Glomerular visceral epithelial cell (primary cell): ENCODE data around the gene HNRNPLL.
"Not testable (repeated sequence)": the region's sequence is repeated elsewhere in the genome, so short reads cannot be mapped to it uniquely, and the experiment has no call there.

Source experiments
- DNase-seq: peaks from one replicate; pipeline ENCODE4 v3.0.0-alpha.2; 2016; ENCODE audit errors: extremely low spot score

Gene HNRNPLL

DNA sequence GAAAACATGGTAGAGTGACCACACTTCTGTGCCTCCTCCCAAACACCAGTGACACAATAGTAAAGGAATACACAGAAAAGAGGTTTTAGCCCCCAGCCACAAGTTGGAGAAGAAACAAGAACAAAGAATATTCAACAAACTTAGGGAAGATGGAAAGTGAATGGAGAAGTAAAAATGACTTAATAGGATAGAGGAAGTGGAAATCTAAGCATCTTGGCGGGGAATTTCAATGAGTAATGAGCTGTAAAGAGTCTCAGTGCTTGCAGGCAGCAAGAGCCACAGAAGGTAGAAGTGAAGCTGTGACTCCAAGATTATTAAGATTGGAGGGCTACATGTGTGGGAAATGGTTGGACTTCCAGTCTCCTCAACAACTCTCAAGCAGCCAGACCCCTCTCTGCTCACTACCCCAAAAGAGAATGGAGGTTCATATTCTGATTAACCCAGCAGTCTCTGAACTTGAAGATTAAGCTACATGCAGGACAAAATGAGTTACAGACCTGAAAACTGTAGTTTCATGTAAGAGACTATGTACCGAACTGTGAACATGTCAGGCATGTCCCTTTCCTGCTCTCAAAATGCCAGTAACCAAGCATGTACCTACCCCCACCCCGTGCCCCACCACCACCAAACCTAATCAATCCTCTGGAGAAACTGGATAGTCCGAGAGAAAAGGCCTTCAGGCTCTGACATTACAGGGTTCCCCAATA, 16.9 kb upstream of the HNRNPLL start:
- peak; percentile 3 for DNase-seq

- no peak for DNase-seq
Measured at GRCh38 chr2:38617301-38617700, 14.6 kb upstream of the HNRNPLL start.

- no peak for DNase-seq
Measured at GRCh38 chr2:38615237-38615636, 12.5 kb upstream of the HNRNPLL start.

- DNase-seq, result no peak
Measured at GRCh38 chr2:38613849-38614213, 11.1 kb upstream of the HNRNPLL start.

- DNase-seq, result no peak
Measured at GRCh38 chr2:38613126-38613848, 10.6 kb upstream of the HNRNPLL start.

GRCh38 chr2:38610851-38611801, 8.4 kb upstream of the HNRNPLL start:
- peak; percentile 59 for DNase-seq

DNA sequence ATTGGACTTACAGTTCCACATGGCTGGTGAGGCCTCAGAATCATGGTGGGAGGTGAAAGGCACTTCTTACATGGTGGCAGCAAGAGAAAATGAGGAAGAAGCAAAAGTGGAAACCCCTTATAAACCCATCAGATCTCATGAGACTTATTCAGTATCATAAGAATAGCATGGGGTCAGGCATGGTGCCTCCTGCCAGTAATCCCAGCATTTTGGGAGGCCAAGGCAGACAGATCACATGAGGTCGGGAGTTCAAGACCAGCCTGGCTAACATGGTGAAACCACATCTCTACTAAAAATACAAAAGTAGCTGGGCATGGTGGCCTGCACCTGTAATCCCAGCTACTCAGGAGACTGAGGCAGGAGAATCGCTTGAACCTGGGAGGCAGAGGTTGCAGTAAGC, 6.5 kb upstream of the HNRNPLL start:
- not testable (repeated sequence) for DNase-seq

GRCh38 chr2:38608755-38609154, 6.0 kb upstream of the HNRNPLL start:
- DNase-seq, result no peak

DNA sequence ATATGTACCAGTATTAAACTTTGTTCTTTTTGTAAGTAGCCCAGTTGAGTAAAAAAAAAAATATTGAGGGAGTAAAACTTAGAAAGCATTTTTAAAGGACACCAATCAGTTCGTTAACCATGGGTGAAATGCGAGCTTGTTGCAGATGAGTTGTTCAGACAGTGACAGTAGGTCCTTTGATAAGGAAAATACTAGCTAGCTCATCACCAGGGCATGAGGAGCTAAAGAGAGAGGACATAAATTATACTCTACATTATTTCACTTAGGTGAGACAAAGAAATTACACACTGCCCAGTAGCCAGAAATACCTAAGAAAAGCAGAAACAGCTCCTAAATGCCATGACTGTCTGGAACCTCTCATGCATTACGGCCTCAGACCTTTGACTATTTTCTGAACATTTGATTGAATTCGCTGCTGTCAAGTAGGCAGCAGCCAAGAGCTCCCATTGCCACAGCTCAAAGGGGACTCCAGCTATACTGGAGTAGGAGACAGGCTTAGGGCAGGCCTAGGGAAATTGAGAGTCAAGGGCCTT, 2.6 kb upstream of the HNRNPLL start:
- peak; percentile 6 for DNase-seq

DNA sequence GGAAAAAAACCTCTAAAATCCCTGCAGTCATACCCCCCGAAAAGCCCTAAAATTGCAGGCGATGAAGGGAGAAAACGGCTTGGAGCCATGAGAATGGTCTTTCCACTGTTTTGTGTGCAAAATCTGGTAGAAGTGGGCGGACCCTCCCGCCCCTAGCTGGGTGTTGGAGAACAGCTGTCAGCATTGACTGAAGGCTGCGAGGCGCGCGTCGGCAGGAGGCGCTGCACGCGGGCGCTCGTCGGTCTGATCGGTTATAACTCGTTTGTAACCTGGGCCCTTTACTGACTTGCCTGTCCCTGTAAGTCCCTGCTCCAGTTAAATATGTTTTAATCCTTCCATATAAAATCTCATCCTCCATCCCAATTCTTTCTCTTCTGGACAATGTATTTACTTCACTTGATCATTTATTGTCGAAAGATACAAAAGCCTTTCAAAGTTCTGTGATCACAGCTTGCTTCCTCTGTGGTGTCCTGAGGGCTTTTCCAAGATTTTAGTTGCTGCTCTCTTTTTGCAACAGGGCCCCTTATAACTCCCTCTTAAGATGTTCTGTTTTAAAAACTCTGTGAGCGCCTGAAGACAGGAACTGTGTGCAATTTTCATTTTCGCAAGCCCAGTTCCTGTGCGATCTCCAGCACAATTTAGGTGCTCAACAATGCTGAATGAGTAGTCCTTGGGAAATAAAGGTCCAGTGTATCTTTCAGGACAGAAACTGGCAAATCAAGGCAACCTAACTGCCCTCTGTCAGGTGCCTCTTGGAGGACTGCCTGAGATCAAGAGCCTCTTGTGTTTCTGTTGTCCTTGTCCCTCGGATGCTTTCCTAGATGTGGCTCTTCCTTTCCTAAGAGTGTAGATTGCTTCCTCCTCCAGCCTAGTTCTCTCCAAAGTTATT, 918 bp upstream of the HNRNPLL start:
- DNase-seq, result peak; percentile 63

DNA sequence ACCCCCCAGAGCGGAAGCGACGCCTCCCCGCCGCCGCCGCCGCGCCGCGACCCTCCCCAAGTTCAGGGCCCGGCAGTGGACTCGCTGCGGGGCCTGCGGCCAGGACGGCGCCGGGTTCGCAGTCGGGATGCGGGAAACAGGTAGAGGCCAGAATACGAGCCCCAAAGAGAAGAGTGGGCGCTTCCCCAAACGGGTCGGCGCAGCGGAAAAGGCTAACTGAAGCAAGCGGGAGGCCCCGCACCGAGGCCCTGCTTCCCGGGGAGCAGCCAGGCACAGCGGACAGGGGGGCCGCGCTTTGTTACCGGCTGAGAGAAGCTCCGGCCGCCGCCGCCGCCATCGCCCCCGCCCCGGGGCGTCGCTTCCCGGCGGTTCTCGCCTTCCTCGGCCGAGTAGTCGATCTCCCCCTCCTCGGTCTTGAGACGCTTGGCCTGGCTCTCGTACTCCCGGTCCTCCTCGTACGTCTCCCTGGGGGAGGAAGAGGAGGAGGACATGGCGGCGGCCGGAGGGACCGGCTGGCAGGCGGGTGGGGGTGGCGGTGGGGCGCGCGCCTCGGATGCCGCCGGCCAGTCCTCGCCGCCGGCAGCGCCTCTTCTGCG, 494 bp downstream of the HNRNPLL start:
- DNase-seq, result no peak

GRCh38 chr2:38601463-38602135, 1.1 kb downstream of the HNRNPLL start:
- DNase-seq, result peak; percentile 19

DNA sequence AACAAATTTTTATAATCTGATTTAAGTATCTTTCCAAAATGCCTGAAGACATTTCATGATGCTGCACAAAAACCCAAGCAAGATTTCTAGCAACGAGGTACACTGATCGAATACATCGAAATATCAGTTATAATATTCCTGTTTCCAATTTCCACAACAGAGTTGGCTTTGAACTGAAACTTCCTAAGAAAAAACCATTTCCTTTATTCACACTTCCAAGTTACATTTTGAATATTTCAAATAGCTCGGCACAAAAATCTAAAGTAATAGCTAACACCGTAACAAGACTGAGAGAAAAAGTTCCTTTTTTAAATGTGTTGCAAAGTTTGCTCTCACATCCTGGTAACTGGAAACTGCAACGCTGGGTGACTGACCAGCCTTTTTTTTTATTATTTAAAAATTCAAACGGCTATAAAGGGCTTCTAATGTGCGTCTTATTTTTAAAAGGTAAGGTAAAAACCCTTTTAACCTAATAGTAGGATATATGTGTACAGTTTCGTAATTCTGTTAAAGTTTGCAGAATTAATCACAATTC, 1.7 kb downstream of the HNRNPLL start:
- DNase-seq, result no peak

- no peak for DNase-seq
Measured at GRCh38 chr2:38600242-38600891, 2.4 kb downstream of the HNRNPLL start.

- no peak for DNase-seq
Measured at GRCh38 chr2:38599706-38600105, 3.0 kb downstream of the HNRNPLL start.

DNA sequence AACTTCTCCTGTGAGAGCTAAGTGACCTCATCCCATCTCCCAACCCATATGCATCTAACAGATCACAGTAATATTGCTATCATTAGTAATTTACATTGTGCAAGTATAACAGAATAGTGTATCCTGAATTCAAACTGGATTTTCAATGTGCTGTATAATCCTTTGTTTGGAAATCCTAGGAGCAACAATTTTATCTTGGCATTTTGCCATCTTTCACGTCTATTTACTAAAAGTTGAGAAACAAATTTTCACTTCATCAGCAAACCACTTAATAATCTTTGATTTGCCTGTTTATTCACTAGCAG, 3.8 kb downstream of the HNRNPLL start:
- no peak for DNase-seq

DNA sequence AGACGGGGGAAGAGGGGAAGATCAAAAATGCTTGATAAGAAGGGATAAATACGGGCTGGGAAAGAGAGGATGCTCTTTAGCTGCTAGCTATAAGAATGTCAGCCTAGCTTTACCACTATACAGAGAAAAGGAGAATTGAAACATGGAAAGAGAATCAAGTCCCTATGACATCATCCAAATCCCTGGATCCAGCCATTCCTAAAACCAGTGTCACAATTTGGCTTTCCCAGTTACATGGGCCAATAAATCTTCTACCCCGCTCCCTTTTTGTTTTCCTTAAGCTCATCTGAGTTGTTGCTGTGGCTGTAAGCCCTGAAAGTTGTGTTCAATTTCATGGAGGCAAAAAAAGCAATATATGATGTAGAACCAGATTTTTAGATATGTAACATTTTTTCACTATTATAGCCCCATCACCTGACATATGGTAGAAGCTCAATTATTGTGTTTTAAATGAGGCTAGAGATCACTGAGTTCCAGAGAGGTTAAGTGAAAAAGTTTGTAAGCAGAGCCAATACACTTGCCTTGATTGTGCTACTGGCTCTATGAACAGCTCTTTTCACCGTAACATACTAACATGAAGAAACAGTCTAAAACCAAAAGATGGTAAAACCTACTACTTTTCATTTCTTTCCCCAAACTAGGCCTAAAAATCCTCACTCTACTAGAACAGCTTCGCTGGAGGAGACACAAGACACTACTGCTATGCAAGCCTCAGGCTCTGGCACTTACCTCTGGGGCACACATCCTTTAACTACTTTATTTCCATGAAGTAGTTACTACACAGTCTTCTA, 4.3 kb downstream of the HNRNPLL start:
- no peak for DNase-seq

GRCh38 chr2:38597115-38597514, 5.6 kb downstream of the HNRNPLL start:
- DNase-seq, result no peak

- no peak for DNase-seq
Measured at GRCh38 chr2:38596229-38596628, 6.5 kb downstream of the HNRNPLL start.
